ENCODE measurements around the gene ELMO1. TPM values are rescaled to one million over a fixed set of nuclear protein-coding genes. Genes with fewer than 3 reads are reported as not detected.

ELMO1 gene
- total RNA-seq, 1 donor from 2014 or later: 60.1 TPM

DNA sequence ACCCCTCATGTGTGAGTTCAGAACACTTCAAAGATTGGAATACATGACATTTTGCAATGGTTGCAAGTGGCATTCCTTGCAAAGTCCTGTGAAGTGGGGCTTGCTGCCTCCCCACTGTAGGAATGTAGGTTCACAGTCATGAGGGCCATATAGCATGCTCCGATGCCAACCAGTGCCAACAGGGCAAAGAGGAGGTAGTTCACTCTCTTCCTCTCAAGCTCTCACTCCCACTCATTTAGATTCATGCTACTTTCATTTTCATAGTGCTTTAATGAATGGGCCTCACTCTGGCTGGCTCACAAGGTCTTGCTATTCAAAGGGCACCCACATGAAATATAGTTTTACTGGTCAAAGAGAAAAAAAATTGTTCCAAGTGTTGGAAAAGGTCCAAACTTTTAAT, 554.5 kb downstream of the ELMO1 start:
- Histone ChIP-seq H3K9me3 (no peaks in the 10 kb centered on the region), H3K4me1 (no peaks in the 10 kb centered on the region), H3K27me3 (ENCODE audit: low read depth) (no peaks in the 10 kb centered on the region), H3K36me3 (peaks cover 23% of the 10 kb centered on the region), H3K4me3 (no peak overlapping the region), H3K27ac (no peak overlapping the region)
- DNase-seq (peak; percentile 45), ATAC-seq (peak; percentile 47 to 74)
- intact Hi-C loops (cut with DNase I): no loop called here
- TF ChIP-seq, protein P1, sequence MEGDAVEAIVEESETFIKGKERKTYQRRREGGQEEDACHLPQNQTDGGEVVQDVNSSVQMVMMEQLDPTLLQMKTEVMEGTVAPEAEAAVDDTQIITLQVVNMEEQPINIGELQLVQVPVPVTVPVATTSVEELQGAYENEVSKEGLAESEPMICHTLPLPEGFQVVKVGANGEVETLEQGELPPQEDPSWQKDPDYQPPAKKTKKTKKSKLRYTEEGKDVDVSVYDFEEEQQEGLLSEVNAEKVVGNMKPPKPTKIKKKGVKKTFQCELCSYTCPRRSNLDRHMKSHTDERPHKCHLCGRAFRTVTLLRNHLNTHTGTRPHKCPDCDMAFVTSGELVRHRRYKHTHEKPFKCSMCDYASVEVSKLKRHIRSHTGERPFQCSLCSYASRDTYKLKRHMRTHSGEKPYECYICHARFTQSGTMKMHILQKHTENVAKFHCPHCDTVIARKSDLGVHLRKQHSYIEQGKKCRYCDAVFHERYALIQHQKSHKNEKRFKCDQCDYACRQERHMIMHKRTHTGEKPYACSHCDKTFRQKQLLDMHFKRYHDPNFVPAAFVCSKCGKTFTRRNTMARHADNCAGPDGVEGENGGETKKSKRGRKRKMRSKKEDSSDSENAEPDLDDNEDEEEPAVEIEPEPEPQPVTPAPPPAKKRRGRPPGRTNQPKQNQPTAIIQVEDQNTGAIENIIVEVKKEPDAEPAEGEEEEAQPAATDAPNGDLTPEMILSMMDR (IDR thresholded peaks at IDR 0.05): no peak

DNA sequence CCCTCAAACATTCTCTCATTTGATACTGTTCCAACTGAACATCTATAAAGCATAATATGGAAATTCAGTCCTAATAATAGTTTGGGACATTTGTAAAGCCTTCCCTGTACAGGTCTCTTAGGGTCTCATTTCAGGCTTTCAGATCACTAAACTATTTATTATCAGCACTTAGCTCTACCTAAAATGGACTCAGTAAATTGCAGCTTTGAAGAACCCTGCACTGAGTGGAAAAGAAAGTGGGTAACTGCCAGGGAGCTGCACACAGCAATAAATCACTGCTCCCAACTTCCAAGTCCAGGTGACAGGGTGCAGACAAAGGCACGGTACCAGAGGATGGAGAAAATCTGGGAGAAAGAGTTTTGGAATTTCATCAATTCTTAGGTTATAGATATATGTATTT, 559.5 kb downstream of the ELMO1 start:
- Histone ChIP-seq H3K36me3 (peaks cover 52% of the 10 kb centered on the region), H3K4me1 (no peaks in the 10 kb centered on the region), H3K27me3 (ENCODE audit: low read depth) (no peaks in the 10 kb centered on the region), H3K27ac (no peak overlapping the region), H3K9me3 (no peaks in the 10 kb centered on the region), H3K4me3 (no peak overlapping the region)
- no peak for DNase-seq
- TF ChIP-seq, protein P1 (IDR thresholded peaks at IDR 0.05): no peak
- intact Hi-C loops (cut with DNase I): no loop called here
- no peak for ATAC-seq

DNA sequence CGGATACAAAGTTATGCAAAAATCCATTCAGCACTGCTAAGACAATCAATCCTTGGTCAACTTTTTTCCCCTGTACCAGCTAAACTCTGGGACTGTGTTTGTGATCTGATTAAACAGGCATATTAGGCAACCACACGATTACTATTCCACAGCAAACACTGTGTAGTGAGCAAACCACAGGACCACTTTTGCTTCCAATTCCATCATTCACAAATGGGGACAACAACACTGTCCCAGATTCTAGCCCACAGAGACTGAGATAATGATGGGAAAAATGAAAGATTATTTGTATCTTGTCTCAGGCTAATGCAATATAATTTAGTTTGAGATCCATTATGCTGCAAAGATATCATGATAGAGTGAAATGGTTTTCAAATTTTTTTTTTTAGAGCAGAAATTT, 560.7 kb downstream of the ELMO1 start:
- DNase-seq (no peak), ATAC-seq (no peak)
- Histone ChIP-seq H3K36me3 (peaks cover 42% of the 10 kb centered on the region), H3K27ac (no peak overlapping the region), H3K27me3 (ENCODE audit: low read depth) (no peaks in the 10 kb centered on the region), H3K4me3 (no peak overlapping the region), H3K9me3 (no peaks in the 10 kb centered on the region), H3K4me1 (no peaks in the 10 kb centered on the region)
- TF ChIP-seq, protein P1 (IDR thresholded peaks at IDR 0.05): no peak
- intact Hi-C loops (cut with DNase I): no loop called here

DNA sequence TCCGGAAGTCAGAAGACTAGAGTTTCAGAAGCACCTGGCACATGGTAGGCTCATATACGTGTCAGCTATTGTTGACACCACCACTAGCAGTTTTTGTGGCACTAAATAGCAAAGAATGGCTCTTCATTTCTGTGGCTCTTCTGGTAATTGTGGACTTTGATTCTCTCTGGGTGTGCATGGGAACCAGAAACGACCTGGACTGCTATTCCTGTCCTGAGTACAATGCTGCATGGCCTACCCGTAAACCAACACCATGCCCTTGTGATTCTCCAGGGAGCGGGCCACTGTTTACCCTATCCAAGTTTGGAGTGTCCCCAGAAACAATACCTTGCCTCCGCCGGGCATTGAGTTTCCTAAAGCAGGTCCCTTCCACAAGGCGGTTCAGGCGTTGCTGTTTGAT, 561.4 kb downstream of the ELMO1 start:
- H3K9me3 ChIP-seq: no peaks in the 10 kb centered on the region
- intact Hi-C loops (cut with DNase I): no loop called here
- no peaks in the 10 kb centered on the region for H3K4me1 ChIP-seq
- H3K4me3 ChIP-seq: no peak overlapping the region
- ATAC-seq: no peak
- H3K27ac ChIP-seq: no peak overlapping the region
- no peak for DNase-seq
- peaks cover 45% of the 10 kb centered on the region for H3K36me3 ChIP-seq
- TF ChIP-seq, protein P1 (IDR thresholded peaks at IDR 0.05): no peak
- no peaks in the 10 kb centered on the region for H3K27me3 ChIP-seq (ENCODE audit: low read depth)

DNA sequence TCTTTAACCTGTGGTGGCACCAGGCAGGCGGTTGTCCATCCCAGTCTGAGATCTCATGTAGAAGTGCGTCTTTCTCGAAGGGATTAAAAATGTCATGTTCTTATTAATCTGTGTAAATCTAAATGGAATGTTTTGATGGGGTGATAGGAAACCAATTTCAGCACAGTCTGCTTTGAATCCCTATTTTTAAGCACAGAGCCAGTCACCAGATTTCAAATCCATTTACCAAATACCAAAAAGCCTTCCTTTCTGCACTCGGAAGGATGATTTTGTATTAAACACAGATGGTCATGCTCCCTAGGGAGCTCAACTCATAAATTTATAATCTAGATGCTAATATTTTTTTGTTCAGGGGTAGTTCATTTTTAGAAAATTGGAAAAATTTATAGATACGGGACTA, 563.8 kb downstream of the ELMO1 start:
- H3K4me1 ChIP-seq: no peaks in the 10 kb centered on the region
- DNase-seq (no peak), ATAC-seq (no peak)
- intact Hi-C loops (cut with DNase I): no loop called here
- TF ChIP-seq, protein P1 (IDR thresholded peaks at IDR 0.05): no peak
- H3K36me3 ChIP-seq: peaks cover 43% of the 10 kb centered on the region
- no peaks in the 10 kb centered on the region for H3K9me3 ChIP-seq
- no peaks in the 10 kb centered on the region for H3K27me3 ChIP-seq (ENCODE audit: low read depth)
- no peak overlapping the region for H3K27ac ChIP-seq
- H3K4me3 ChIP-seq: no peak overlapping the region

DNA sequence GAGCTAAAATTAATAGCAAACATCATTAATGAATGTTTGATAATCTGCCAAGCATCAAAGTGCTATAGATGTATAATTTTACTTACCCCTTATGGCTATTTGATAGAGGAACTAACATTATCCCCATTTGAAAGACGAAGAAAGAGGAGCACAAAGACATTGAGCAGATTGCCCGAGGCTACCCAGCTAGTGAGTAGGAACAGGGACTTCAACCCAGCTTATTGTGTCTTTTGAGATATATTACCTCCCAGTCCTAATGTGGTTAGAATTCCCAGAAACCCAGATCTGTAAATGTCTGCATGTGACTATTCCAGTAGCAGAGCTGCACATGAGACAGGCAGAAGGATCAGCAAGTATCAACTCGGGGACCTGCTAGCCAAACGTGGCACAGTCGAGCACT, 564.3 kb downstream of the ELMO1 start:
- no peaks in the 10 kb centered on the region for H3K4me1 ChIP-seq
- DNase-seq: no peak
- TF ChIP-seq, protein P1 (IDR thresholded peaks at IDR 0.05): no peak
- H3K36me3 ChIP-seq: peaks cover 46% of the 10 kb centered on the region
- no peak overlapping the region for H3K27ac ChIP-seq
- no peaks in the 10 kb centered on the region for H3K27me3 ChIP-seq (ENCODE audit: low read depth)
- ATAC-seq: no peak
- intact Hi-C loops (cut with DNase I): no loop called here
- H3K4me3 ChIP-seq: no peak overlapping the region
- no peaks in the 10 kb centered on the region for H3K9me3 ChIP-seq

Data from lower lobe of right lung (tissue), 2 donors.